NOMO-1 treated with DMSO at 0.1 percent for 48 hours (cell line): ENCODE data around the gene ABR.

Source experiments
- DNase-seq: peaks from one replicate; lab custom pipeline; 2025; ENCODE audit not compliant: unreplicated experiment; lab: John Stamatoyannopoulos, UW

Gene ABR

DNA sequence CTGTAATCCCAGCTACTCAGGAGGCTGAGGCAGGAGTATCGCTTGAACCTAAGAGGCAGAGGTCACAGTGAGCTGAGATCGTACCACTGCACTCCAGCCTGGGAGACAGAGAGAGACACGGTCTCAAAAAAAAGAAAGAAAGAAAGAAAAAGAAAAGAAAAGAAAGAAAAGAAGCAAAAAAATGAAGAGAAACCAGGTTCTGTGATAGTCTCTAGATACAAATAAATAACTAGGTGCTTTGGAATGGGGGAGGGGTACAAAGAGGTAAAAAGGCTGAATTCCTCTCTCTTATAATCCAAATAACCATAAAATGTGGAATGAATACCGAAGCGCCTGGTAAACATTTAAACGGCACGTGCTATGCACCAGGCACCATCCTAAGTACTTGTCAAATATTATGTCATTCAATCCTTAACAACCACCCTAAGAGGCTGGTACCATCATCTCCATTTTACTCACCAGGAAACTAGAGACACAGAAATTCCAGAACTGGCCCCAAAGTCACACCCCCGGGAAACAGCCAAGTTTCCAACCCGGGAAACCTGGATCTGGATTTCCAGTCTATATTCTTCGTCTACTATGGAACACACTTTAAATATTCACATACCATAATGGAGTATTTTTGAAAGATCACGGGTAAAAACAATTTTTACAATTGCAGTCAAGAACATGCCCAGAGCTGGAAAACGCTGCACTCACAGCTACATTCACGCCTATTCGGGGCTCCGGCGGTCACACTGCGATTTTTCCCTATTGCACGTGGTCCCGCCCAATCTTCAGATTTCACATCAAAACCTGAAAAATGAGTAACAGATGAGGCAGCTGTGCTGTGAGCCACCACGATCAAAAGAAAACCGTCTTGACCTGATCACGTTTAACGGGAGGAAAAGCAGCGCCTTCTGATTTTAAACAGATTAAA, 210.7 kb downstream of the ABR start:
- DNase-seq, result no peak

DNA sequence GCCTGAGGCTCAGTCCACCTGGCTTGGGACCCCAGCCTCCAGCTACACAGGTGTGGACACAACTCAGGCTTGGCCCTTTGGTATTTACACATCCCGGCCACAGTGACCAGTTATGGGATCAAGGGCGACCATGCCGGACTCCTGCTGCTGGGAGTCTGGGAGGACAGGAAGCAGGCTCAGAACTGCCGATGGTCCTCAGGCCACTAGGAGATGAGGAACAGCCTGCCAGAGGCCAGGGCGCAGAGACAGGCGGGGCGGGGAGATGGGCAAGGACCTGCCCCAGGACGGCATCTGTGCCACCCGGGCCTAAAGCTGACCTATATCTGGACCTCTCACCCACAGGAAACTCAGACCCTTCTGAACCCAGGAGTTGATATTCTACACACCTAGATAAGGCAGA, 212.7 kb downstream of the ABR start:
- DNase-seq, result no peak

DNA sequence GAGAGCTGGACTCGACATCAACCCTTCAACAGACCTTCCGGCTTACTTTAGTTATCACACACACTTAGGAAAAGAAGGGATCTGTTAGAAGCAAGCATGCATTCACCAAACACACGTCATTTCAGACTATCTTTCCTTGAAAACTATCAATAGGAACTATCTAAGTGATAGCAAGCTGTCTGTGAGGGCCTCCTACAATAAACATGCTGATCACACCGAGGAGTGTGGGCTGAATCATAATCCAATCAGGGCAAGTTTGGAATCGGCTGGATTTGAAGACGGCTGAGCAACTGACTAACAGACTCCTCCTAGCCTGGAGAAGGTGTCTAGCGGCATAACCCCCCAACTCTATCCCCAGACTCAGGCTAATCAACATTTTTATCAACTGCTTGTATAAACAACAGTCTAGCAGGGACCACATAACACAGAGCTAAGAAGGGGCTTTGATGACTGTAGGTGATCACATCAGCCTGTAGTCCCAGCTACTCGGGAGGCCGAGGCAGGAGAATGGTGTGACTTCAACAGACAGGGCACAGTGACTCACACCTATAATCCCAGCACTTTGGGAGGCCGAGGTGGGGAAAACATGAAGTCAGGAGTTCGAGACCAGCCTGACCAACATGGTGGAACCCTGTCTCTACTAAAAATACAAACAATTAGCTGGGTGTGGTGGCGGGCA, 214.3 kb downstream of the ABR start:
- no peak for DNase-seq

DNA sequence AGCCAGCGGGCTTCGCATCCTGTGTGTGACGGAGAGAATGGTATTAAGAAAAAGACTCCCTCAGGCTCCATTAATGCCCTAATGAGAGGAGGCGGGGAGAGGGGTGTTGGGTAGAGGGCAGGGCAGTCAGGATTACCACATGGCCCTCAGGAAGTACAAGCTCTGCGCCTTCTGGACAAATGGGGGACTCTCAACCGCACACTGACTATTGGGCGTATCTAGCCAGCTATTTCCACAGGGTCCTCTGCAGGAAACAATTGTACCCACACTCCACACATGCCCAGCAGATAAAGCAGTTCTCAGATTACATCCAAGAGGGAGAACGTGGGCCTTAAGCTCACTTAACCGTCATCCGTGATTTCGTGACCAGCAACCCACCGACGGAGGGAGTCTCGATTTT, 214.9 kb downstream of the ABR start:
- DNase-seq, result no peak

DNA sequence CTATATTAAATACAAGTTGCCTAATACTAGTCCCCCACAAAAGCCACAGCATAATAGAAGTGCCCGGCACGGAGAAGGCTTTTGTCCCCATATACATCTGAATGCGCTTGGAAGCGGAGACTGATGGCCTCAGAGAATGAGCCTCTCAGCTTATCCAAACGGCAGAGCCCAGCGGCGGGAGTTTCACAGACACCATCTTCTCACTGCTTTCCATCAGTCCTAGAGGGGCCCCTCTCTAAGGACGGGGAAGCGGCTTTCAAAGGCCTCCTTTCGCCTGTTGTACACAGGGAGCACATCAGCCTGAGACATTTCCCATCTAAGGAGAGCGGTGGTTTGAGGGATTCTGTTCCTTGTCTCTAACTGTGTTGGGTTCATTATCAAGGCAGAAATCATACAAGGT, 217.1 kb downstream of the ABR start:
- no peak for DNase-seq

DNA sequence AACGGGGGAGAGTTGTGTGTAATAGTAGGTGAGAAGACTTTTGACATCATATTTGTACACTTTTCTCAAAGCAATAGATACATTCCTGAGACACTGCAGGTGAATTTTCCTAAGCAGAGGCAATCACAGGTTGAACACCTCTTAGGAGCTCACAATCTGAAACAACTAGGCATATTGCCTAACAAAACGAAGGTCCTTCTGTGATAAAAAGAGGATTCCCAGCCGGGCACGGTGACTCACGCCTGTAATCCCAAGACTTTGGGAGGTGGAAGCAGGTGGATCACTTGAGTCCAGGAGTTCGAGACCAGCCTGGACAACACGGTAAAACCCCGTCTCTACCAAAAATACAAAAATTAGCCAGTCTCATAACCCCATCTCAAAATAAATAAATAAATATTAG, 217.6 kb downstream of the ABR start:
- no peak for DNase-seq

DNA sequence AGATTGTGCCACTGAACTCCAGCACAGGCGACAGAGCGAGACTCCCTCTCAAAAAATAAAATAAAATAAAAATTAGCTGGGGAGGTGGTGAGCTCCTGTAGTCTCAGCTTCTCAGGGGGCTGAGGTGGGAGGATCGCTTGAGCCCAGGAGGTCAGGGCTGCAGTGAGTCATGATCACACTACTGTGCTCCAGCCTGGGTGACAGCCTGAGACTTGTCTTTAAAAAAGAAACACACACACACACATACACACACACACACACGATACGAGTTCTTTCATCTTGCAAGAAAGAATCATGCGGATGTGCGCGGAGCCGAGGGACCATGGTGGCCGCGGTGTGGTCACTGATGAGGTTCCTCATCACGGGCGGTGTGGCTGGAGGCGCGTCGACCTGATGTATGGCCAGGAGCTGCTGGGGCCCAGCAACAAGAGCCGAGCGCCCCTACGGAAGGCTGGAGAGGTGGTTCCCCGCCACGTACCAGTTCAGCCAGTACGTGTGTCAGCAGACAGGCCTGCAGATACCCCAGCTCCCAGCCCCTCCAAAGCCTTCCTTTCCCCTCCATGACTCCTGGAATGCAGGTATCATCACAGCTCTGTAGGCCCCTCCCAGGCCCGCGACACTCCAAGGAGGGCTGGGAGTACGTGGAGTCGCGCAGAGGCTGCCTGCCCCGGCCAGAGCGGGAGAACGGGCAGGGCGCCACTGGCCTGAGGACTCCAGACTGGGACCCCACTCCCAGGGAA, 220.9 kb downstream of the ABR start:
- no peak for DNase-seq

DNA sequence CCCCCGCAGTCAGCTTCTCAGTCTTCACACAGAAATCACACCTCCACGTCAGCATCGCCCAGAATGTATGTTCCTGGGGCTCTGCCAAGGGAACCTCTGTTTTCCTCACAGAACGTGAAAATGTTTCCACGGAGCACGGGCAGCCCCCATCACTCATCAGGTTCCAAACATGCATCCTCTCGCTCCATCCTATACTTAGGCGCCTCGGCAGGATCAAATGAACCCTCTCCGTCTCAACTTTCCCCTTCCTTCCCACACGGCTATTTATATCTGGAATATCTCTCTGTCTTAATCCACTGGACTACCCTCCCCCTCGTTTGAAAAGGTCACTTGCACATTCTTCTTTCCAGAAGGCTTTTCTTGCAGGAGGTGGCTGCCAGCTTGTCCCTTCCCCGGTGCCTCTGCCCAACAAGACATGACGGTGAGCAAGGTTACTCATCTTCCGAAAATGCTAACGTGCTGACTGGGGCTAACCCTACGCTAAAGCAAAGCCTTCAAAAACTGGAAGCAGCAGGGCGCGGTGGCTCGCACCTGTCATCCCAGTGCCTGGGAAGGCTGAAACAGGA, 221.8 kb downstream of the ABR start:
- DNase-seq, result no peak

DNA sequence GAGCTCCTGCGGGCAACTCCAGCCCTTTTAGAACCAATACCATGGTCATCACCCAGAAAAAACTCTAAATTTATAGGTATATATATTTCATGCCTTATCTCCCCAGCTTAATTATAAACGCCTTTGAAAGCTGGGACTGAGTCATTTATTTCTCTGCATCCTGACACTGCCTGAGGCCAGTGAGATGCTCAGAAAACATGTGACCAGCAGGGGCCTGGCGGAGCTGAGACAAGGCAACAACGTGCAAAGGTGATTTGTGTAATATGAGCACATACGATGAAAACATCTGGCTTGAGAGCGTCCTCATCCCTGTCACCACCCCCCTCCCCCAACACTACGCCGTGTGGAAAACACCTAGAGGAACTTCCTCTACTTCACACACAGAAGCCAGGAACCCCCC, 222.9 kb downstream of the ABR start:
- DNase-seq, result no peak

DNA sequence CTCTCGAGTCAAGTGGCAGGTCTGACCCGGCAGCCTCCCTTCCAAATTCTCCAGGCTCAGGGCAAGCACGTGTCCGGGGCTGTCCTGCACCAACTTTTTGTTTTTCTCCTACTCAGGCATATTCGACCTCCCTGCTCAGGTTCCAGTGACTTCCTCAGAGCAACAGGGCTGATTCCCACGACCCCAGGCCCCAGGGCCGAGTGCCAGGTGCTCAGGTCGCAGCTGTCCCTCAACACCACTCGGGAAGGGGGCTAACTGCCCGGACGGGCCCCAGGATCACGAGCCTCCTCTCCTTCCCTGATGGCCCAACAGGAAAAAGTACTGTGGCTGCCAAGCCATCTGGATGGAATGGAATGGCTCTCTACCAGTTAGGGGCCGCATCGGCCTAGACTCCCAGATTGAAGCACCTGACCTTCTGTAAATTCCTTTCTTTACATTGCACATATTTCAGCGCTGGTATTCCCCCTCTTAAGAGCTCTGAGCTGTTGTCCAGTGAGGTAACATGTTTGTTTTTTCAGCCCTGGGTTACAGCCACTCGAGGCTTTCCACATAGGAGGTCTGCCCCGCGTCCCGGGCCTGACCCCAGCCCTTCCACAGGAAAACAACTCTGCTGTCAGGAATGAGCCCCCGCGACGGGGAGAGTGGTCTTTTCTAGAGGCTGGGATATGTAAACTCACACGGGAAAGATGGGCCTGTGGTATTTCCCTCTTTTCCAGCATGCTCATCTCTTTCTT, 225.2 kb downstream of the ABR start:
- no peak for DNase-seq

DNA sequence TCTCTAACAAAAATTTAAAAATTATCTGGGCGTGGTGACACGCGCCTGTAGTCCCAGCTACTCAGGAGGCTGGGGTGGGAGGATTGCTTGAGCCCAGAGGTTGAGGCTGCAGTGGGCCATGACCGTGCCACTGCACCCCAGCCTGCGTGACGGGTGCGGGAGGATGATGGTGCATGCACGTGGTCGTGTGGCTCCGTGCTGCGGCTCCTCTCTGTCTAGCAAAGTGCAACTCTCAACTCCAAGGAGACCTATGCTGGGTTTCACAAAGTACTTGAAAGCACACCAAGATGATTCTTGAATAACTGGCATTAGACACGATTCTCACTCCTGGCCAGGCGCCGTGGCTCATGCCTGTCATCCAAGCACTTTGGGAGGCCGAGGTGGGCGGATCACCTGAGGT, 226.0 kb downstream of the ABR start:
- DNase-seq, result no peak
